HEK293 (cell line): Measurements from ENCODE around the gene KLHL8.

Experiments used
- CTCF ChIA-PET: fragments of 350-600 bp; formaldehyde crosslinking; extraction: SDS; loops from one replicate; lab custom pipeline; 2021; ENCODE audit warnings: antibody characterized with exemption; lab: Yijun Ruan, JAX
- POLR2A ChIA-PET: fragments of 300-600 bp; formaldehyde crosslinking; extraction: SDS; loops from one replicate; lab custom pipeline; 2020; ENCODE audit warnings: antibody characterized with exemption, inconsistent platforms; lab: Yijun Ruan, JAX
- H3K27ac ChIP-seq: fragments of 200-500 bp; sonication (Bioruptor generic); 2 replicates; pipeline ENCODE4 v1.5.1; 2014; ENCODE audit warnings: low read depth, low read length, control low read depth, inconsistent platforms; ENCODE audit errors: extremely low read depth
- H3K36me3 ChIP-seq, 2 experiments: fragments of 200-500 bp in 1 of 2; sonication (Bioruptor generic) in 1 of 2; 1 replicate in 1 of 2; 2 replicates in 1 of 2; pipeline ENCODE4 v1.5.1; 2014 to 2017; ENCODE audit warnings: inconsistent platforms in 2 of 2, low read length in 2 of 2; ENCODE audit not compliant: control insufficient read depth in 2 of 2, insufficient read depth in 1 of 2
- H3K4me1 ChIP-seq: fragments of 200-500 bp; sonication (Bioruptor generic); 2 replicates; pipeline ENCODE4 v1.5.1; 2014; ENCODE audit warnings: mild to moderate bottlenecking, low read length, inconsistent platforms; ENCODE audit not compliant: control insufficient read depth, insufficient read depth
- H3K4me3 ChIP-seq: 2 replicates; pipeline ENCODE4 v1.5.1; 2011; ENCODE audit warnings: low read depth, mild to moderate bottlenecking, control low read depth, low read length, moderate library complexity
- H3K9me3 ChIP-seq: fragments of 200-500 bp; sonication (Bioruptor generic); 2 replicates; pipeline ENCODE4 v1.5.1; 2014; ENCODE audit warnings: low read depth, low read length, inconsistent platforms; ENCODE audit not compliant: control insufficient read depth, insufficient read depth
- KLF16 ChIP-seq: fragments of 450-650 bp; formaldehyde crosslinking; IDR thresholded peaks from 2 replicates; pipeline ENCODE4 v1.5.1; 2017; ENCODE audit warnings: missing biosample characterization, missing genetic modification characterization
- KLF8 ChIP-seq: fragments of 450-650 bp; formaldehyde crosslinking; IDR thresholded peaks from 2 replicates; pipeline ENCODE4 v1.5.1; 2016; ENCODE audit warnings: missing biosample characterization, missing genetic modification characterization
- MZF1 ChIP-seq: fragments of 450-650 bp; formaldehyde crosslinking; IDR thresholded peaks from 2 replicates; pipeline ENCODE4 v1.5.1; 2017; ENCODE audit warnings: missing biosample characterization, missing genetic modification characterization, borderline replicate concordance
- YY2 ChIP-seq: fragments of 450-650 bp; formaldehyde crosslinking; IDR thresholded peaks from 2 replicates; pipeline ENCODE4 v1.5.1; 2016; ENCODE audit warnings: missing biosample characterization, missing genetic modification characterization
- ZBTB17 ChIP-seq: fragments of 450-650 bp; formaldehyde crosslinking; IDR thresholded peaks from 2 replicates; pipeline ENCODE4 v1.5.1; 2016; ENCODE audit warnings: missing biosample characterization, missing genetic modification characterization
- ZBTB26 ChIP-seq: fragments of 450-650 bp; formaldehyde crosslinking; optimal IDR thresholded peaks from 2 replicates; pipeline ENCODE3; 2016; ENCODE audit warnings: missing biosample characterization, mild to moderate bottlenecking, missing genetic modification characterization
- ZFP37 ChIP-seq: fragments of 450-650 bp; formaldehyde crosslinking; IDR thresholded peaks from 2 replicates; pipeline ENCODE4 v1.5.1; 2016; ENCODE audit warnings: missing biosample characterization, missing genetic modification characterization
- ZNF155 ChIP-seq: fragments of 450-650 bp; formaldehyde crosslinking; IDR thresholded peaks from 2 replicates; pipeline ENCODE4 v1.5.1; 2016; ENCODE audit warnings: missing biosample characterization, missing genetic modification characterization
- ZNF221 ChIP-seq: fragments of 450-650 bp; formaldehyde crosslinking; IDR thresholded peaks from 2 replicates; pipeline ENCODE4 v1.5.1; 2017; ENCODE audit warnings: missing biosample characterization, missing genetic modification characterization, borderline replicate concordance
- ZNF223 ChIP-seq: fragments of 450-650 bp; formaldehyde crosslinking; IDR thresholded peaks from 2 replicates; pipeline ENCODE4 v1.5.1; 2016; ENCODE audit warnings: missing biosample characterization, missing genetic modification characterization
- ZNF248 ChIP-seq: fragments of 450-650 bp; formaldehyde crosslinking; IDR thresholded peaks from 2 replicates; pipeline ENCODE4 v1.5.1; 2017; ENCODE audit warnings: missing biosample characterization, missing genetic modification characterization
- ZNF302 ChIP-seq: fragments of 450-650 bp; formaldehyde crosslinking; IDR thresholded peaks from 2 replicates; pipeline ENCODE4 v1.5.1; 2016; ENCODE audit warnings: missing biosample characterization, missing genetic modification characterization, low read depth
- ZNF324 ChIP-seq: fragments of 450-650 bp; formaldehyde crosslinking; IDR thresholded peaks from 2 replicates; pipeline ENCODE4 v1.5.1; 2016; ENCODE audit warnings: missing biosample characterization, missing genetic modification characterization
- ZNF473 ChIP-seq: fragments of 450-650 bp; formaldehyde crosslinking; IDR thresholded peaks from 2 replicates; pipeline ENCODE4 v1.5.1; 2017; ENCODE audit warnings: missing biosample characterization, missing genetic modification characterization
- ZNF48 ChIP-seq: fragments of 450-650 bp; formaldehyde crosslinking; IDR thresholded peaks from 2 replicates; pipeline ENCODE4 v1.5.1; 2016; ENCODE audit warnings: missing biosample characterization, missing genetic modification characterization
- ZNF555 ChIP-seq: fragments of 450-650 bp; formaldehyde crosslinking; conservative IDR thresholded peaks from 2 replicates; pipeline ENCODE4 v1.5.1; 2017; ENCODE audit warnings: missing biosample characterization, mild to moderate bottlenecking, missing genetic modification characterization, inconsistent platforms
- ZNF791 ChIP-seq: fragments of 450-650 bp; formaldehyde crosslinking; IDR thresholded peaks from 2 replicates; pipeline ENCODE4 v1.5.1; 2016; ENCODE audit warnings: missing biosample characterization, missing genetic modification characterization
- ZNF792 ChIP-seq: fragments of 450-650 bp; formaldehyde crosslinking; IDR thresholded peaks from 2 replicates; pipeline ENCODE4 v1.5.1; 2016; ENCODE audit warnings: missing biosample characterization, missing genetic modification characterization
- TF ChIP-seq, protein P1 (sequence below): fragments of 450-650 bp; formaldehyde crosslinking; IDR thresholded peaks from 2 replicates; pipeline ENCODE4 v1.5.1; 2017; ENCODE audit warnings: missing biosample characterization, missing genetic modification characterization

Gene KLHL8

DNA sequence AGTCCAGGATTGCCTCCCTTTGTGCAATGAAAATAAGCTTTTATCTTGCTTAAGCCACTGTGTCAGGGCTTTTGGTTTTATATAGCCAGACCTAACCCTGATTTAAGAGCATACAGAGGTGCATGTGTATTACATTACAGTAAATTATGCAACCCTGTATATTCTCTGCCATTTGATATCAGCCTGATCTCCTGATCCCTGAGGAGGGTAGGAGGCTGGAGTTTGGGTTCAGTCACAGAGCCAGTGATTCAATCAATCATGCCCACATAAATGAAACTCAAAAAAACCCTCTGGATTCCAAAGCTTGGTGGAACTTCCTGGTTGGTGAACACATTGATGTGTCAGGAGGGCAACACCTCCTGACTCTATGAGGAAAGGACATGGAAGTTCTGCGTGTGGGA lies 7.3 kb upstream of the KLHL8 start:
- Histone ChIP-seq H3K9me3 (no peaks in the 10 kb centered on the region), H3K4me1 (no peaks in the 10 kb centered on the region), H3K27ac (no peak overlapping the region), H3K4me3 (no peak overlapping the region), H3K36me3 (no peaks in the 10 kb centered on the region)
- ChIA-PET POLR2A (interaction anchor here (0.6 kb wide), 1 partner anchor 10 kb away, joined by 7 read pairs; no protein-coding TSS in a partner anchor), CTCF (interaction anchor here (0.8 kb wide), 1 partner anchor 77 kb away, joined by 6 read pairs; no protein-coding TSS in a partner anchor)
- TF ChIP-seq ZNF324 (no peak), MZF1 (tag by site-specific recombination) (no peak), KLF16 (tag by site-specific recombination) (no peak), ZNF473 (tag by site-specific recombination) (no peak), ZNF248 (tag by site-specific recombination) (no peak), YY2 (tag by site-specific recombination) (no peak)

GRCh38 chr4:87225936-87226335 lies 5.5 kb upstream of the KLHL8 start:
- no peak overlapping the region for H3K27ac ChIP-seq
- POLR2A ChIA-PET = no interaction called here
- H3K4me1 ChIP-seq = no peaks in the 10 kb centered on the region
- H3K4me3 ChIP-seq = no peak overlapping the region
- no peaks in the 10 kb centered on the region for H3K9me3 ChIP-seq
- TF ChIP-seq ZNF155 = no peak
- no peak for TF ChIP-seq ZNF792 (tag by site-specific recombination)
- TF ChIP-seq ZNF555 (tag by site-specific recombination) = no peak
- TF ChIP-seq ZBTB17 (tag by site-specific recombination) = no peak
- TF ChIP-seq ZFP37 (tag by site-specific recombination) = no peak
- no peak for TF ChIP-seq ZNF791
- TF ChIP-seq, protein P1, sequence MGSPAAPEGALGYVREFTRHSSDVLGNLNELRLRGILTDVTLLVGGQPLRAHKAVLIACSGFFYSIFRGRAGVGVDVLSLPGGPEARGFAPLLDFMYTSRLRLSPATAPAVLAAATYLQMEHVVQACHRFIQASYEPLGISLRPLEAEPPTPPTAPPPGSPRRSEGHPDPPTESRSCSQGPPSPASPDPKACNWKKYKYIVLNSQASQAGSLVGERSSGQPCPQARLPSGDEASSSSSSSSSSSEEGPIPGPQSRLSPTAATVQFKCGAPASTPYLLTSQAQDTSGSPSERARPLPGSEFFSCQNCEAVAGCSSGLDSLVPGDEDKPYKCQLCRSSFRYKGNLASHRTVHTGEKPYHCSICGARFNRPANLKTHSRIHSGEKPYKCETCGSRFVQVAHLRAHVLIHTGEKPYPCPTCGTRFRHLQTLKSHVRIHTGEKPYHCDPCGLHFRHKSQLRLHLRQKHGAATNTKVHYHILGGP (tag by site-specific recombination) = no peak
- no peak for TF ChIP-seq ZNF302 (tag by site-specific recombination)
- TF ChIP-seq ZNF48 = no peak
- no peak for TF ChIP-seq MZF1 (tag by site-specific recombination)
- TF ChIP-seq ZNF221 = no peak
- no peak for TF ChIP-seq KLF8 (tag by site-specific recombination)
- TF ChIP-seq, all 188 proteins: peak for 0
- CTCF ChIA-PET = interaction anchor here (0.6 kb wide), 1 partner anchor 9 kb away, joined by 3 read pairs; no protein-coding TSS in a partner anchor
- H3K36me3 ChIP-seq = no peaks in the 10 kb centered on the region

DNA sequence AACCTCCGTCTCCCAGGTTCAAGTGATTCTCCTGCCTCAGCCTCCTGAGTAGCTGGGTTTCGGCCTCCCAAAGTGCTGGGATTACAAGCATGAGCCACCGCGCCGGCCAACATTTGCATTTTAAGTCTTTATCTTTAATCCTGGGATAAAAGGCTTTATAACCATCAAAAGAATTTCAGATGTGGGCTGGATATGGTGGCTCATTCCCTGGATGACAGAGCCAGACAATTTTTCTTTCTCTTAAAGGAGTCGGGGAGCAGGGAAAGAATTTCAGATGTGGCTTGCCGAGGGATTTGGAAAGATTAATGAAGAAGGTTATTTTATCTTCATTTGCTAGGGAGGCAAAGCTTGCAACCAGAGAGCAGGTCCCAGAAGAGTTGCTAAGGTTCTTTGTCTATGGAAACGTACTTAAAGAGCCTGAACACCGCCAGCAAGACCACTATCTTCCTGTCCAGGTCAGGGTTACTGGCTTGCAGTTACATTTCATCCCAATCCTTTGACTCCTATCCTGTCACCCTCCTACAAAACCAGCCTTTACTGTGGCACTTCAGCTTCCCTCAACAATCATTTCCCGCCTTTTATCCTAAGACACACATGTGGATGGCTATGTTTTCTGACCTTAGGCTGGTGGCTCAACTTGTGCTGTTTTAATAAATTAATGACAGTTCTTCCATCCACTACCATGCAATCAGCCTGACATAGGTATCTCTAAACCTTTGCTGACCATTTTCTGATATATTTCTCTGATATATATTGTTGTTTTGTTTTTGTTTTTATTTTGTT lies 3.9 kb upstream of the KLHL8 start:
- Histone ChIP-seq H3K4me1 (no peaks in the 10 kb centered on the region), H3K36me3 (no peaks in the 10 kb centered on the region), H3K27ac (no peak overlapping the region), H3K9me3 (no peaks in the 10 kb centered on the region)
- ChIA-PET POLR2A (interaction anchor here (0.8 kb wide), 1 partner anchor 218 kb away, joined by 3 read pairs; no protein-coding TSS in a partner anchor), CTCF (interaction anchor here (1.0 kb wide), 2 partner anchors 13 to 302 kb away, joined by 3 read pairs; no protein-coding TSS in a partner anchor)
- TF ChIP-seq ZNF223 (no peak), ZBTB26 (no peak)
- TF ChIP-seq, all 188 proteins: peak for 0
- H3K4me3 ChIP-seq = no peak overlapping the region
